Neural cell (in vitro differentiated cells): ENCODE results near the gene VWA1.

Experiments used
- EZH2 ChIP-seq: fragments of 200-600, 300-800 bp; shearing (Covaris generic), sonication (generic); IDR thresholded peaks from 2 replicates; pipeline ENCODE4 v1.6.1; 2014; ENCODE audit warnings: antibody characterized with exemption, low read length, borderline replicate concordance, mild to moderate bottlenecking; ENCODE audit not compliant: insufficient read depth, poor library complexity, severe bottlenecking
- TF ChIP-seq, protein P1 (sequence below): fragments of 450-650 bp; IDR thresholded peaks from 2 replicates; pipeline ENCODE4 v1.5.1; 2014; ENCODE audit warnings: antibody characterized with exemption, mild to moderate bottlenecking, moderate library complexity; ENCODE audit not compliant: poor library complexity, severe bottlenecking

- TF ChIP-seq, protein P1, sequence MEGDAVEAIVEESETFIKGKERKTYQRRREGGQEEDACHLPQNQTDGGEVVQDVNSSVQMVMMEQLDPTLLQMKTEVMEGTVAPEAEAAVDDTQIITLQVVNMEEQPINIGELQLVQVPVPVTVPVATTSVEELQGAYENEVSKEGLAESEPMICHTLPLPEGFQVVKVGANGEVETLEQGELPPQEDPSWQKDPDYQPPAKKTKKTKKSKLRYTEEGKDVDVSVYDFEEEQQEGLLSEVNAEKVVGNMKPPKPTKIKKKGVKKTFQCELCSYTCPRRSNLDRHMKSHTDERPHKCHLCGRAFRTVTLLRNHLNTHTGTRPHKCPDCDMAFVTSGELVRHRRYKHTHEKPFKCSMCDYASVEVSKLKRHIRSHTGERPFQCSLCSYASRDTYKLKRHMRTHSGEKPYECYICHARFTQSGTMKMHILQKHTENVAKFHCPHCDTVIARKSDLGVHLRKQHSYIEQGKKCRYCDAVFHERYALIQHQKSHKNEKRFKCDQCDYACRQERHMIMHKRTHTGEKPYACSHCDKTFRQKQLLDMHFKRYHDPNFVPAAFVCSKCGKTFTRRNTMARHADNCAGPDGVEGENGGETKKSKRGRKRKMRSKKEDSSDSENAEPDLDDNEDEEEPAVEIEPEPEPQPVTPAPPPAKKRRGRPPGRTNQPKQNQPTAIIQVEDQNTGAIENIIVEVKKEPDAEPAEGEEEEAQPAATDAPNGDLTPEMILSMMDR, result no peak
- no peak for TF ChIP-seq EZH2
Observed at GRCh38 chr1:1455366-1455884, 19.9 kb downstream of the VWA1 start.
